DOHH2 (cell line): ENCODE data around the gene ZNF580.

Source experiments
- H3F3A ChIP-seq: fragments of 200-600 bp; sonication (generic), shearing (Covaris generic); 2 replicates; pipeline ENCODE4 v1.6.0; 2016; ENCODE audit warnings: antibody characterized with exemption, mild to moderate bottlenecking; ENCODE audit not compliant: control insufficient read depth, insufficient read depth
- H3K27ac ChIP-seq: fragments of 200-600 bp; sonication (generic); 2 replicates; pipeline ENCODE4 v1.5.1; 2014; ENCODE audit warnings: low read depth, mild to moderate bottlenecking, low read length, moderate library complexity
- H3K27me3 ChIP-seq: fragments of 200-600 bp; sonication (generic); 2 replicates; pipeline ENCODE4 v1.6.1; 2014; ENCODE audit warnings: mild to moderate bottlenecking, low read length, mixed read lengths; ENCODE audit not compliant: control insufficient read depth
- H3K36me3 ChIP-seq: fragments of 200-600 bp; sonication (generic); 2 replicates; pipeline ENCODE4 v1.6.1; 2014; ENCODE audit warnings: mild to moderate bottlenecking, low read length, moderate library complexity, mixed read lengths; ENCODE audit not compliant: control insufficient read depth
- H3K4me1 ChIP-seq: fragments of 200-600 bp; sonication (generic); 2 replicates; pipeline ENCODE4 v1.6.1; 2014; ENCODE audit warnings: mild to moderate bottlenecking, low read length, mixed read lengths; ENCODE audit not compliant: control insufficient read depth
- H3K4me2 ChIP-seq: fragments of 200-600 bp; sonication (generic); 2 replicates; pipeline ENCODE4 v1.6.0; 2014; ENCODE audit warnings: mild to moderate bottlenecking, low read length, moderate library complexity
- H3K4me3 ChIP-seq: fragments of 200-600 bp; sonication (generic); 2 replicates; pipeline ENCODE4 v1.5.1; 2014; ENCODE audit warnings: mild to moderate bottlenecking, low read length, mixed read lengths
- H3K79me2 ChIP-seq: fragments of 200-600 bp; sonication (generic); 2 replicates; pipeline ENCODE4 v1.6.1; 2014; ENCODE audit warnings: mild to moderate bottlenecking, low read length, mixed read lengths; ENCODE audit not compliant: control insufficient read depth
- H3K9me2 ChIP-seq: fragments of 200-600 bp; sonication (generic); replicated peaks from 2 replicates; pipeline ENCODE4 v1.6.1; 2014; ENCODE audit warnings: mild to moderate bottlenecking, low read length, mixed read lengths; ENCODE audit not compliant: control insufficient read depth
- H3K9me3 ChIP-seq: fragments of 200-600 bp; sonication (generic); 2 replicates; pipeline ENCODE4 v1.6.1; 2014; ENCODE audit warnings: antibody characterized with exemption, low read length, mixed read lengths; ENCODE audit not compliant: control insufficient read depth, insufficient read depth
- H4K20me1 ChIP-seq: fragments of 200-600 bp; sonication (generic); 2 replicates; pipeline ENCODE4 v1.6.0; 2014; ENCODE audit warnings: low read depth, mild to moderate bottlenecking, antibody characterized with exemption, low read length, moderate library complexity; ENCODE audit not compliant: control insufficient read depth, insufficient read depth
- EZH2phosphoT487 ChIP-seq: fragments of 200-600 bp; sonication (generic); IDR thresholded peaks from 2 replicates; pipeline ENCODE4 v1.6.1; 2017; ENCODE audit warnings: borderline replicate concordance, mild to moderate bottlenecking, antibody characterized with exemption, low read length, moderate library complexity, mixed read lengths
- TF ChIP-seq, protein P1 (sequence below): fragments of 200-600 bp; sonication (generic); IDR thresholded peaks from one replicate; pipeline ENCODE4 v1.5.1; 2014; ENCODE audit warnings: antibody characterized with exemption, mild to moderate bottlenecking, low read depth, low read length; ENCODE audit not compliant: poor library complexity, severe bottlenecking

ZNF580 gene

GRCh38 chr19:55647732-55648584 is 7.2 kb downstream of the ZNF580 start, which contains the start of gene CCDC106:
CCDC106 (plus strand) TSS chr19:55648212; CDS start chr19:55649047, 835 bp downstream.
- no peaks in the 10 kb centered on the region for H3K9me2 ChIP-seq
- no peaks in the 10 kb centered on the region for H4K20me1 ChIP-seq
- H3K79me2 ChIP-seq: peaks cover 79% of the 10 kb centered on the region
- peaks cover 25% of the 10 kb centered on the region for H3F3A ChIP-seq
- H3K27ac ChIP-seq: peak within 1 kb of the TSS; percentile 99
- no peaks in the 10 kb centered on the region for H3K9me3 ChIP-seq
- no peaks in the 10 kb centered on the region for H3K27me3 ChIP-seq
- TF ChIP-seq, protein P1, sequence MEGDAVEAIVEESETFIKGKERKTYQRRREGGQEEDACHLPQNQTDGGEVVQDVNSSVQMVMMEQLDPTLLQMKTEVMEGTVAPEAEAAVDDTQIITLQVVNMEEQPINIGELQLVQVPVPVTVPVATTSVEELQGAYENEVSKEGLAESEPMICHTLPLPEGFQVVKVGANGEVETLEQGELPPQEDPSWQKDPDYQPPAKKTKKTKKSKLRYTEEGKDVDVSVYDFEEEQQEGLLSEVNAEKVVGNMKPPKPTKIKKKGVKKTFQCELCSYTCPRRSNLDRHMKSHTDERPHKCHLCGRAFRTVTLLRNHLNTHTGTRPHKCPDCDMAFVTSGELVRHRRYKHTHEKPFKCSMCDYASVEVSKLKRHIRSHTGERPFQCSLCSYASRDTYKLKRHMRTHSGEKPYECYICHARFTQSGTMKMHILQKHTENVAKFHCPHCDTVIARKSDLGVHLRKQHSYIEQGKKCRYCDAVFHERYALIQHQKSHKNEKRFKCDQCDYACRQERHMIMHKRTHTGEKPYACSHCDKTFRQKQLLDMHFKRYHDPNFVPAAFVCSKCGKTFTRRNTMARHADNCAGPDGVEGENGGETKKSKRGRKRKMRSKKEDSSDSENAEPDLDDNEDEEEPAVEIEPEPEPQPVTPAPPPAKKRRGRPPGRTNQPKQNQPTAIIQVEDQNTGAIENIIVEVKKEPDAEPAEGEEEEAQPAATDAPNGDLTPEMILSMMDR: no peak
- no peak for TF ChIP-seq EZH2phosphoT487
- peak within 1 kb of the TSS; percentile 94 for H3K4me3 ChIP-seq
- peaks cover 88% of the 10 kb centered on the region for H3K36me3 ChIP-seq
- H3K4me1 ChIP-seq: peaks cover 55% of the 10 kb centered on the region
- peak within 1 kb of the TSS; percentile 87 for H3K4me2 ChIP-seq

DNA sequence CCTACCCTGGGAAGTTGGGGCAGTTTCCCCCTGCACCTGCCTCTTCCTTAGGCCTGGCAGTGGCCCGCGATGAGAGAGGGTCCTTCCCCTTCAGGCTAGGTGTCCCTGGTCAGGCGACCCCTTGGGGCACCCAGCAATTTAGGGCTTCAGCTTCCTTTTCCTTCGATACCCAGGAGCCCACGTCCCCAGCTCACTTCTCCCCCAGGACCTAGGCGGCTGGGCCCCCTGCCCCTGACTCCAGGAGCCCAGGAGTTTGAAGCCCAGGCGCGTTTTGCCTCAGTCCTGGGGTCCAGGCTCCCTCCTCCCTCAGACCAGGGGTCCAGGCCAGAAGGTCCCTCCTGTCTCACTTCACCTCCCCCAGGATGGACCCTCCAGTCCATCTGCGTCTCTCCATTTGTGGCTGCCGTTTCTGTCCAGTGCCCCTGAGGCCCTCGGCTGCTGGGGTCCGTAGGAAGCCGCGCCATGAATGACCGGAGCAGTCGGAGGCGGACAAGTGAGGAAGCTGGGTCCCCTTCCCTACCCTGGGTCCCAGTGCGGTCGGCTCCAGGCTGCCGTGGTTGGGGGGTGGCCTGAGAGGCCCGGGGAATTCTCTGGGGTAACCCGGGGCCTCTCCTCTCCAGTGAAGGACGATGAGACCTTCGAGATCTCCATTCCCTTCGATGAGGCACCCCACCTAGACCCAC is 7.9 kb downstream of the ZNF580 start:
- peak overlapping the region; percentile 87 for H3K4me2 ChIP-seq
- H3K79me2 ChIP-seq: peaks cover 72% of the 10 kb centered on the region
- no peaks in the 10 kb centered on the region for H3K27me3 ChIP-seq
- H3K4me1 ChIP-seq: peaks cover 57% of the 10 kb centered on the region
- H3F3A ChIP-seq: peaks cover 25% of the 10 kb centered on the region
- peak overlapping the region; percentile 99 for H3K27ac ChIP-seq
- no peaks in the 10 kb centered on the region for H3K9me2 ChIP-seq
- H3K36me3 ChIP-seq: peaks cover 86% of the 10 kb centered on the region
- H4K20me1 ChIP-seq: no peaks in the 10 kb centered on the region
- no peaks in the 10 kb centered on the region for H3K9me3 ChIP-seq
- TF ChIP-seq, protein P1: no peak
- no peak for TF ChIP-seq EZH2phosphoT487
- peak overlapping the region; percentile 94 for H3K4me3 ChIP-seq

DNA sequence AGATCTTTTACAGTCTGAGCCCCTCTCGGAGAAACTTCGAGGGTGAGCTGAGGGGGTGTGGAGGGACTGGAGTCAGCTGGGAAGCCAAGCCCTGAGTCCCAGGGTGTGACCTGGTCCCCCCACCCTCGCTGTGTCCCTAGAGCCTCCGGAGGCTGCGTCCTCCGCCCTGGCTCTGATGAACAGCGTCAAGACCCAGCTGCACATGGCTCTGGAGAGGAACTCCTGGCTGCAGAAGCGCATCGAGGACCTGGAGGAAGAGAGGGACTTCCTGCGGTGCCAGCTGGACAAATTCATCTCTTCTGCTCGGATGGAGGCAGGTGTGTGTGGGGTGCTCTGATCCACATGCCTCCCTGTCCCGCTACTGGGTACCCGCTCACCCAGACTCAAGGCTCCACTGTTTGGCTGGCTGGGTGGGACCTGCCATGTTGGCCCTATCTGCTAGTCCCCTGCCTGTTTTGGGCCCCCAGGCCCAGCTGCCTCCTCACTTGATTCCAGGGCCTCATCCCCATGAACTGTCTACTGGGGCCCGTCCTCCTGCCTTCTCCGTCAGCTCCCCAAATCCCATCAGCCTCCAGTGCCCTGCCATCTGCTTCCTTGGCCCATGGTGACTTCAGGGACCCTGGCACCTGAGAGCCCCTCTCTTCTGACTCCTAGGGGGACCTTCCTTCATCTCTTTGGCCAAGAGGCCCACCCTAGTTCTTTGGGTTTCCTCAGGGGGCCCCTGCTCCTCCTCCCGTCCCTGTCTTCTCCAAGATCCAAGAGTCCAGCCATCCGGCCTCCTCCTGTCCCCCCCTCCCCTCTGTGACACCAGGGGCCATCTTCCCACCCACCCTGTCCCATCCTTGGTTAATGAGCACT is 8.7 kb downstream of the ZNF580 start:
- peaks cover 56% of the 10 kb centered on the region for H3K4me1 ChIP-seq

More for the DNA sequence above, 8.7 kb downstream of the ZNF580 start:
- Histone ChIP-seq H3K27ac (peak overlapping the region; percentile 99), H3K4me3 (peak overlapping the region; percentile 94), H3K79me2 (peaks cover 64% of the 10 kb centered on the region), H3K9me3 (no peaks in the 10 kb centered on the region), H3F3A (peaks cover 22% of the 10 kb centered on the region), H3K27me3 (no peaks in the 10 kb centered on the region), H3K4me2 (peak overlapping the region; percentile 87), H4K20me1 (no peaks in the 10 kb centered on the region), H3K9me2 (no peaks in the 10 kb centered on the region), H3K36me3 (peaks cover 79% of the 10 kb centered on the region)
- TF ChIP-seq, protein P1: no peak
- no peak for TF ChIP-seq EZH2phosphoT487
